WTC11 (cell line): ENCODE results near the gene PCSK7.

ENCODE experiments used
- CREM ChIP-seq: sonication (generic); formaldehyde crosslinking; IDR thresholded peaks from 2 replicates; pipeline ENCODE4 v1.8.1; 2022; ENCODE audit warnings: mild to moderate bottlenecking, missing genetic modification reagents, moderate library complexity
- ZNF671 ChIP-seq: fragments of 250-450 bp; sonication (Bioruptor Pico); IDR thresholded peaks from 2 replicates; pipeline ENCODE4 v1.8.0; 2021; ENCODE audit warnings: mild to moderate bottlenecking
- TF ChIP-seq, protein P1 (sequence below): fragments of 250-450 bp; sonication (Bioruptor Pico); conservative IDR thresholded peaks from 2 replicates; pipeline ENCODE4 v1.9.0; 2021; ENCODE audit warnings: mild to moderate bottlenecking
- TF ChIP-seq, protein P2 (sequence below): fragments of 200-600 bp; IDR thresholded peaks from 2 replicates; pipeline ENCODE4 v1.8.0; 2022; ENCODE audit warnings: antibody characterized with exemption

DNA sequence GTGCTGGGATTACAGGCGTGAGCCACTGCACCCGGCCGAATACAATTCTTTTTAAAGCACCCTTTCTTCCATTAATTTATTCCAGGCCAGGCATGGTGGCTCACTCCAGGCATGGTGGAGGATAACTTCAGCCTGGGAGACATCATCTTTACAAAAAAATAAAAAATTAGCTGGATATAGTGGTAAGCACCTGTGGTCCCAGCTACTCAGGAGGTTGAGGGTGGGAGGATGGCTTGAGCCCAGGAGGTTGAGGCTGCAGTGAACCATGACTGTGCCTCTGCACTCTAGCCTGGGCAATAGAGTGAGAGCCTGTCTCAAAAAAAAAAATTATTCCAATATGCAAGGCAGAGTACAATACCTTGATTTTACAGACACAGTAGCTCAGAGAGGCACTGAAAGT, 21.3 kb downstream of the PCSK7 start:
- TF ChIP-seq, protein P1, sequence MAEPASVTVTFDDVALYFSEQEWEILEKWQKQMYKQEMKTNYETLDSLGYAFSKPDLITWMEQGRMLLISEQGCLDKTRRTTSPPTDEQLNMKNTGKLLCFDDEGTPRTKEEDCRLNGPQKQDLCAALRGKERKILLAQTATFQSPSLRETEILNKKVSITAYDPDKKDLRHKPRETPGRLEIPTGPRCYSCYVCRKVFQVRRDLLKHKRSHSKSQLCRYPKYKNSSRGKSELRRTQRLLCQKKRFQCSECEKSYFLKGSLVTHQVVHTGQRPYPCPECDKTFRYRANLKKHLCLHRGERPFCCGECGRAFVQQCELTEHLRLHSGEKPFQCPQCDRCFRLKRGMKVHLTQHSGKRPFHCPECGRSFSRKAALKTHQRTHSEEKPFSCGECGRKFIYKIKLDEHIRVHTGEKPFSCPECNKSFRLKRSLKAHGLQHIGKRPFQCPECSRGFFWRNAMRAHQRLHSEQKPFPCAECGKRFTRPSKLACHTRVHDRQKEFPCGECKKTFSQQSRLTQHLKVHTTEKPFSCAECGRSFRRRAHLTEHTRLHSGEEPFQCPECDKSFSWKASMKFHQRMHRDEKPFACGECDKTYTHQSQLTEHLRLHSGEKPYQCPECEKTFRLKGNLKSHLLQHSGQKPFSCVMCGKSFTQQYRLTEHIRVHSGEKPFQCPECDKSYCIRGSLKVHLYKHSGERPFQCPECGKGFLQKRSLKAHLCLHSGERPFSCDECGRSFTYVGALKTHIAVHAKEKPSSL (CRISPR knock-in tag): no peak
- TF ChIP-seq CREM: no peak
- TF ChIP-seq, protein P2, sequence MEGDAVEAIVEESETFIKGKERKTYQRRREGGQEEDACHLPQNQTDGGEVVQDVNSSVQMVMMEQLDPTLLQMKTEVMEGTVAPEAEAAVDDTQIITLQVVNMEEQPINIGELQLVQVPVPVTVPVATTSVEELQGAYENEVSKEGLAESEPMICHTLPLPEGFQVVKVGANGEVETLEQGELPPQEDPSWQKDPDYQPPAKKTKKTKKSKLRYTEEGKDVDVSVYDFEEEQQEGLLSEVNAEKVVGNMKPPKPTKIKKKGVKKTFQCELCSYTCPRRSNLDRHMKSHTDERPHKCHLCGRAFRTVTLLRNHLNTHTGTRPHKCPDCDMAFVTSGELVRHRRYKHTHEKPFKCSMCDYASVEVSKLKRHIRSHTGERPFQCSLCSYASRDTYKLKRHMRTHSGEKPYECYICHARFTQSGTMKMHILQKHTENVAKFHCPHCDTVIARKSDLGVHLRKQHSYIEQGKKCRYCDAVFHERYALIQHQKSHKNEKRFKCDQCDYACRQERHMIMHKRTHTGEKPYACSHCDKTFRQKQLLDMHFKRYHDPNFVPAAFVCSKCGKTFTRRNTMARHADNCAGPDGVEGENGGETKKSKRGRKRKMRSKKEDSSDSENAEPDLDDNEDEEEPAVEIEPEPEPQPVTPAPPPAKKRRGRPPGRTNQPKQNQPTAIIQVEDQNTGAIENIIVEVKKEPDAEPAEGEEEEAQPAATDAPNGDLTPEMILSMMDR: no peak
- TF ChIP-seq ZNF671 (CRISPR knock-in tag): no peak
